Suprapubic skin (tissue), 4 donors: Measurements from ENCODE around the gene ARHGEF25. TPM values are rescaled to one million over a fixed set of nuclear protein-coding genes. Genes with fewer than 3 reads are reported as not detected.

Experiments used
- DNase-seq, 2 donors: peaks; one replicate each; pipeline ENCODE4 v3.0.0-alpha.2; 2019; ENCODE audit warnings: low spot score in 2 of 2
- H3K27ac ChIP-seq: fragments of 200-600 bp; sonication (generic); one replicate; pipeline ENCODE4 v1.5.1; 2019
- H3K27me3 ChIP-seq: fragments of 200-600 bp; sonication (generic); one replicate; pipeline ENCODE4 v1.5.1; 2019
- H3K36me3 ChIP-seq: fragments of 200-600 bp; sonication (generic); one replicate; pipeline ENCODE4 v1.5.1; 2019
- H3K4me1 ChIP-seq: fragments of 200-600 bp; sonication (generic); one replicate; pipeline ENCODE4 v1.5.1; 2019
- H3K4me3 ChIP-seq: fragments of 200-600 bp; sonication (generic); one replicate; pipeline ENCODE4 v1.5.1; 2019; ENCODE audit warnings: mild to moderate bottlenecking
- H3K9me3 ChIP-seq: fragments of 200-600 bp; sonication (generic); one replicate; pipeline ENCODE4 v1.5.1; 2019
- CTCF ChIP-seq, 2 donors: fragments of 200-600 bp in 1 of 2; fragments of 450-650 bp in 1 of 2; sonication (generic) in 1 of 2; IDR thresholded peaks; one replicate each; pipeline ENCODE4 v1.5.1; 2016 to 2019; ENCODE audit warnings: antibody characterized with exemption in 2 of 2, mild to moderate bottlenecking in 1 of 2, moderate library complexity in 1 of 2
- EP300 ChIP-seq: sonication (generic); formaldehyde crosslinking; IDR thresholded peaks from one replicate; pipeline ENCODE4 v1.6.1; 2017; ENCODE audit warnings: antibody characterized with exemption
- POLR2A ChIP-seq, 2 donors: fragments of 450-650 bp; IDR thresholded peaks; one replicate each; pipeline ENCODE4 v1.6.1; 2017; ENCODE audit warnings: antibody characterized with exemption in 2 of 2, mild to moderate bottlenecking in 2 of 2, moderate library complexity in 2 of 2
- POLR2AphosphoS5 ChIP-seq, 3 donors: sonication (generic); formaldehyde crosslinking; IDR thresholded peaks; one replicate each; pipeline ENCODE4 v1.6.1; 2017; ENCODE audit warnings: antibody characterized with exemption in 3 of 3
- WGBS: methylation state at CpG from one replicate; pipeline ENCODE4 v1.1.5; 2018; 5-methylcytosine and 5-hydroxymethylcytosine counted together
- total RNA-seq, 4 donors: library from RNA; depleted of rRNA; stranded (reverse); fragments of >200 nt; gene quantifications; one replicate each; pipeline ENCODE4 v1.1.0, GENCODE V29; 2016

The ARHGEF25 gene
- total RNA-seq, 4 donors from 2014 or later, result 4.0 to 13.3 (median 7.9) TPM

- Histone ChIP-seq H3K4me1 (peaks cover 37% of the 10 kb centered on the region), H3K27me3 (peaks cover 21% of the 10 kb centered on the region), H3K36me3 (peaks cover 6% of the 10 kb centered on the region), H3K27ac (peak overlapping the region; percentile 73), H3K4me3 (peak overlapping the region; percentile 77), H3K9me3 (no peaks in the 10 kb centered on the region)
- TF ChIP-seq EP300, result no peak
- TF ChIP-seq POLR2A (IDR thresholded peaks at IDR 0.05), result no peak
- TF ChIP-seq CTCF (IDR thresholded peaks at IDR 0.05), result no peak
- no peak for TF ChIP-seq POLR2AphosphoS5 (IDR thresholded peaks at IDR 0.05)
- 30% methylated on average over 22 of the region's 34 CpGs for WGBS
- no peak for DNase-seq
Measured at GRCh38 chr12:57609781-57610553, 1.3 kb upstream of the ARHGEF25 start.

- DNase-seq, result no peak
- Histone ChIP-seq H3K36me3 (peaks cover 6% of the 10 kb centered on the region), H3K27ac (peak overlapping the region; percentile 73), H3K9me3 (no peaks in the 10 kb centered on the region), H3K4me1 (peaks cover 30% of the 10 kb centered on the region), H3K4me3 (peak overlapping the region; percentile 77), H3K27me3 (peaks cover 21% of the 10 kb centered on the region)
- 2% methylated on average over 23 of the region's 29 CpGs for WGBS
- TF ChIP-seq POLR2AphosphoS5 (IDR thresholded peaks at IDR 0.05), result no peak
- no peak for TF ChIP-seq EP300
- TF ChIP-seq CTCF (IDR thresholded peaks at IDR 0.05), result no peak
- no peak for TF ChIP-seq POLR2A (IDR thresholded peaks at IDR 0.05)
Measured at GRCh38 chr12:57610554-57611107, 604 bp upstream of the ARHGEF25 start.

GRCh38 chr12:57611827-57612710 lies 834 bp downstream of the ARHGEF25 start:
- TF ChIP-seq POLR2AphosphoS5 (IDR thresholded peaks at IDR 0.05), result no peak
- no peak for TF ChIP-seq CTCF (IDR thresholded peaks at IDR 0.05)
- no peak for TF ChIP-seq POLR2A (IDR thresholded peaks at IDR 0.05)
- no peak for TF ChIP-seq EP300
- Histone ChIP-seq H3K4me1 (peaks cover 30% of the 10 kb centered on the region), H3K27me3 (peaks cover 21% of the 10 kb centered on the region), H3K4me3 (peak overlapping the region; percentile 77), H3K36me3 (peaks cover 3% of the 10 kb centered on the region), H3K9me3 (no peaks in the 10 kb centered on the region), H3K27ac (peak overlapping the region; percentile 64)
- no peak for DNase-seq
- 43% methylated on average over 7 of the region's 23 CpGs for WGBS

- TF ChIP-seq EP300, result no peak
- no peak for TF ChIP-seq CTCF (IDR thresholded peaks at IDR 0.05)
- no peak for TF ChIP-seq POLR2AphosphoS5 (IDR thresholded peaks at IDR 0.05)
- no peak for TF ChIP-seq POLR2A (IDR thresholded peaks at IDR 0.05)
- DNase-seq, result peak in 1 of 2 donors; percentile 40
- H3K27ac ChIP-seq, result no peak overlapping the region
- WGBS, result 92% methylated on average over 10 of the region's 10 CpGs
- peaks cover 23% of the 10 kb centered on the region for H3K27me3 ChIP-seq
- H3K9me3 ChIP-seq, result no peaks in the 10 kb centered on the region
- H3K36me3 ChIP-seq, result peaks cover 2% of the 10 kb centered on the region
- no peak overlapping the region for H3K4me3 ChIP-seq
- peaks cover 30% of the 10 kb centered on the region for H3K4me1 ChIP-seq
Measured at GRCh38 chr12:57612711-57613426, 1.6 kb downstream of the ARHGEF25 start.
